B cell (primary cell): ENCODE measurements around the gene ARHGAP22. TPM values are rescaled to one million over a fixed set of nuclear protein-coding genes. Genes with fewer than 3 reads are reported as not detected.

Experiments used
- ATAC-seq: fragments of 200-7000 bp; cut with Tn5 transposase; one replicate; pipeline ENCODE4 v1.10.0; 2021; ENCODE audit warnings: low read depth, mild to moderate bottlenecking, moderate number of reproducible peaks, moderate library complexity
- CTCF ChIA-PET: fragments of 350-600 bp; sonication (Branson Sonifier 250); formaldehyde crosslinking; loops from one replicate; lab custom pipeline; 2021; ENCODE audit warnings: antibody characterized with exemption, inconsistent platforms; lab: Charles Lee
- POLR2A ChIA-PET: fragments of 350-600 bp; sonication (Branson Sonifier 250); formaldehyde crosslinking; loops from one replicate; lab custom pipeline; 2021; ENCODE audit warnings: antibody characterized with exemption; lab: Charles Lee
- DNase-seq: peaks from one replicate; pipeline ENCODE4 v3.0.0; 2013
- H2AFZ ChIP-seq: 2 replicates; pipeline ENCODE4 v1.6.1; 2012; ENCODE audit warnings: mild to moderate bottlenecking, low read depth, low read length; ENCODE audit not compliant: insufficient read depth, poor library complexity, severe bottlenecking
- H3K27ac ChIP-seq, 2 donors: 1 replicate in 1 of 2; 2 replicates in 1 of 2; pipeline ENCODE4 v1.5.1; 2012 to 2013; ENCODE audit warnings: low read length in 2 of 2, mild to moderate bottlenecking in 2 of 2, moderate library complexity in 1 of 2
- H3K27me3 ChIP-seq, 4 experiments: fragments of 200-600 bp in 1 of 4; sonication (generic) in 1 of 4; replicated peaks in 1 of 4; 1 replicate in 2 of 4; 2 replicates in 2 of 4; pipeline versions ENCODE4 v1.6.1 to v1.7.0; 2013 to 2016; ENCODE audit warnings: low read length in 3 of 4, mild to moderate bottlenecking in 2 of 4, mixed read lengths in 1 of 4, moderate library complexity in 1 of 4; ENCODE audit not compliant: insufficient read depth in 4 of 4, control insufficient read depth in 3 of 4; ENCODE audit errors: control extremely low read depth in 1 of 4
- H3K36me3 ChIP-seq, 2 experiments: replicated peaks in 1 of 2; 1 replicate in 1 of 2; 2 replicates in 1 of 2; pipeline versions ENCODE4 v1.6.1 to v1.7.1; 2013; ENCODE audit warnings: low read length in 1 of 2; ENCODE audit not compliant: insufficient read depth in 2 of 2, control insufficient read depth in 1 of 2; ENCODE audit errors: control extremely low read depth in 1 of 2, extremely low read depth in 1 of 2
- H3K4me1 ChIP-seq, 2 donors: fragments of 200-600 bp in 1 of 2; sonication (generic) in 1 of 2; 1 replicate in 1 of 2; 2 replicates in 1 of 2; pipeline versions ENCODE4 v1.5.1 to v1.6.1; 2013 to 2017; ENCODE audit warnings: low read length in 2 of 2; ENCODE audit not compliant: control insufficient read depth in 2 of 2, insufficient read depth in 2 of 2
- H3K4me2 ChIP-seq: replicated peaks from 2 replicates; pipeline ENCODE3; 2012; ENCODE audit warnings: mild to moderate bottlenecking, low read depth, low read length; ENCODE audit not compliant: poor library complexity, severe bottlenecking
- H3K4me3 ChIP-seq, 5 experiments: fragments of 200-600 bp in 1 of 5; sonication (generic) in 1 of 5; 1 replicate in 3 of 5; 2 replicates in 2 of 5; pipeline versions ENCODE4 v1.5.1 to v1.7.0; 2011 to 2016; ENCODE audit warnings: low read length in 4 of 5, mild to moderate bottlenecking in 4 of 5, low read depth in 2 of 5, control low read depth in 1 of 5, moderate library complexity in 1 of 5; ENCODE audit not compliant: insufficient read depth in 1 of 5; ENCODE audit errors: control extremely low read depth in 1 of 5, extremely low read depth in 1 of 5
- H3K79me2 ChIP-seq: fragments of 200-600 bp; sonication (generic); one replicate; pipeline ENCODE4 v1.6.0; 2016; ENCODE audit warnings: low read length; ENCODE audit not compliant: control insufficient read depth, insufficient read depth
- H3K9ac ChIP-seq: fragments of 200-600 bp; sonication (generic); 2 replicates; pipeline ENCODE4 v1.6.1; 2017; ENCODE audit warnings: mild to moderate bottlenecking, low read length, moderate library complexity
- H3K9me3 ChIP-seq, 3 donors: one replicate each; pipeline versions ENCODE4 v1.6.1 to v1.7.1; 2013; ENCODE audit warnings: low read length in 2 of 3; ENCODE audit not compliant: control insufficient read depth in 2 of 3, insufficient read depth in 1 of 3; ENCODE audit errors: control extremely low read depth in 1 of 3
- H4K20me1 ChIP-seq: 2 replicates; pipeline ENCODE4 v1.6.0; 2012; ENCODE audit warnings: mild to moderate bottlenecking, low read length; ENCODE audit not compliant: insufficient read depth, control insufficient read depth, poor library complexity, severe bottlenecking
- H3K27ac Mint-ChIP-seq: one replicate; pipeline ENCODE4 v1.8.0; 2021; ENCODE audit warnings: mixed read lengths
- H3K27me3 Mint-ChIP-seq: one replicate; pipeline ENCODE4 v1.8.0; 2021; ENCODE audit warnings: mixed read lengths
- H3K4me1 Mint-ChIP-seq: one replicate; pipeline ENCODE4 v1.8.0; 2021; ENCODE audit warnings: mixed read lengths
- H3K4me3 Mint-ChIP-seq: one replicate; pipeline ENCODE4 v1.8.0; 2021; ENCODE audit warnings: mixed read lengths
- H3K9me3 Mint-ChIP-seq: one replicate; pipeline ENCODE4 v1.8.0; 2022; ENCODE audit warnings: mixed read lengths; ENCODE audit not compliant: insufficient read depth
- CTCF ChIP-seq: fragments of 200-600 bp; IDR thresholded peaks from one replicate; pipeline ENCODE4 v1.8.0; 2022; ENCODE audit warnings: antibody characterized with exemption, mild to moderate bottlenecking
- EZH2 ChIP-seq: IDR thresholded peaks from 2 replicates; pipeline ENCODE4 v1.6.1; 2012; ENCODE audit warnings: borderline replicate concordance, low read depth, mild to moderate bottlenecking, moderate library complexity, low read length; ENCODE audit not compliant: insufficient read depth, poor library complexity, severe bottlenecking
- WGBS: methylation state at CpG from one replicate; pipeline ENCODE4 v1.1.5; 2013; ENCODE audit warnings: missing lambda C conversion rate; ENCODE audit not compliant: insufficient coverage; 5-methylcytosine and 5-hydroxymethylcytosine counted together
- intact Hi-C: fragments of 100-400 bp; cut with micrococcal nuclease; formaldehyde crosslinking; loops from one replicate; pipeline ENCODE4 v1.10.0; 2022
- polyA plus RNA-seq: library from polyadenylated mRNA; depleted of rRNA; stranded (reverse); fragments of >200 nt; gene quantifications from 2 replicates; pipeline ENCODE4 v1.2.3, GENCODE V29; 2012
- total RNA-seq, 2 donors: library from RNA; stranded (reverse); fragments of 120-200 nt in 1 of 2; gene quantifications; 1 replicate in 1 of 2; 2 replicates in 1 of 2; pipeline versions ENCODE4 v1.2.3 to v1.2.4, GENCODE V29; 2013 to 2022

ARHGAP22 gene
- total and polyA plus RNA-seq, 2 donors (not counting 1 experiment from before 2014, with no cell fraction given) = 1.9 to 2.0 TPM

GRCh38 chr10:48523820-48524758 is 80.8 kb downstream of the ARHGAP22 start:
- Histone ChIP-seq H3K4me3 (no peak overlapping the region), H2AFZ (no peak overlapping the region), H3K27me3 (peaks cover 0 to 43% (median 26%) of the 10 kb centered on the region in 4 experiments), H4K20me1 (no peaks in the 10 kb centered on the region), H3K79me2 (no peaks in the 10 kb centered on the region), H3K9me3 (peaks cover 0 to 16% (median 4%) of the 10 kb centered on the region in 3 donors), H3K36me3 (no peaks in the 10 kb centered on the region), H3K4me1 (peaks cover 12 to 14% of the 10 kb centered on the region in 2 donors), H3K9ac (peak overlapping the region; percentile 29), H3K4me2 (peak overlapping the region; percentile 72), H3K27ac (no peak overlapping the region)
- POLR2A ChIA-PET = no interaction called here
- Mint-ChIP-seq H3K27me3 (peaks cover 61% of the 10 kb centered on the region), H3K27ac (no peak overlapping the region), H3K4me1 (peaks cover 19% of the 10 kb centered on the region), H3K4me3 (peak overlapping the region; percentile 61), H3K9me3 (no peaks in the 10 kb centered on the region)
- ATAC-seq = no peak
- TF ChIP-seq EZH2 (no peak), CTCF (no peak)
- CTCF ChIA-PET = interaction anchor here (1.0 kb wide), 1 partner anchor 11 kb away, joined by 3 read pairs; no protein-coding TSS in a partner anchor
- WGBS = 2% methylated on average over 89 of the region's 93 CpGs
- intact Hi-C loops = no loop called here
- no peak for DNase-seq

- Histone ChIP-seq H2AFZ (no peak overlapping the region), H3K36me3 (no peaks in the 10 kb centered on the region), H3K4me2 (peak overlapping the region; percentile 72), H3K4me1 (peaks cover 16 to 18% of the 10 kb centered on the region in 2 donors), H3K4me3 (no peak overlapping the region), H4K20me1 (no peaks in the 10 kb centered on the region), H3K9ac (peak overlapping the region; percentile 29), H3K79me2 (no peaks in the 10 kb centered on the region), H3K27ac (no peak overlapping the region), H3K9me3 (peaks cover 0 to 15% (median 4%) of the 10 kb centered on the region in 3 donors), H3K27me3 (peaks cover 0 to 40% (median 26%) of the 10 kb centered on the region in 4 experiments)
- Mint-ChIP-seq H3K9me3 (no peaks in the 10 kb centered on the region), H3K27me3 (peaks cover 56% of the 10 kb centered on the region), H3K4me1 (peaks cover 26% of the 10 kb centered on the region), H3K27ac (no peak overlapping the region), H3K4me3 (peak overlapping the region; percentile 56)
- intact Hi-C loops = no loop called here
- DNase-seq = no peak
- TF ChIP-seq CTCF = no peak
- no peak for TF ChIP-seq EZH2
- ATAC-seq = no peak
- WGBS = 4% methylated on average over 43 of the region's 47 CpGs
- CTCF ChIA-PET = no interaction called here
- POLR2A ChIA-PET = no interaction called here
These were observed 81.6 kb downstream of the ARHGAP22 start for GRCh38 chr10:48523212-48523819.
